Body of pancreas (tissue), 4 donors: Measurements from ENCODE around the gene PRKG1.

Experiments
- CTCF ChIP-seq, 7 experiments: fragments of 450-650 bp in 4 of 7; fragments of 200-600 bp in 3 of 7; sonication (generic) in 3 of 7; IDR thresholded peaks; one replicate each; pipeline ENCODE4 v1.5.1; 2016 to 2019; ENCODE audit warnings: antibody characterized with exemption in 7 of 7
- POLR2A ChIP-seq, 3 donors: fragments of 450-650 bp; IDR thresholded peaks; one replicate each; pipeline ENCODE4 v1.6.1; 2016; ENCODE audit warnings: antibody characterized with exemption in 3 of 3, mild to moderate bottlenecking in 2 of 3

GRCh38 chr10:52226197-52226847, 1152.0 kb downstream of the PRKG1 start:
- TF ChIP-seq CTCF (IDR thresholded peaks at IDR 0.05): no peak
- no peak for TF ChIP-seq POLR2A (IDR thresholded peaks at IDR 0.05)
